GM12891 (cell line): ENCODE data around the gene ACTR6.

Experiments
- PAX5 ChIP-seq: IDR thresholded peaks from 2 replicates; pipeline ENCODE4 v1.6.1; 2011; ENCODE audit warnings: low read length, moderate library complexity, mild to moderate bottlenecking; ENCODE audit not compliant: insufficient read depth, severe bottlenecking
- POLR2A ChIP-seq: IDR thresholded peaks from 2 replicates; pipeline ENCODE4 v1.6.1; 2011; ENCODE audit warnings: low read depth, low read length, control low read depth
- POLR2AphosphoS5 ChIP-seq: IDR thresholded peaks from 2 replicates; pipeline ENCODE4 v1.6.1; 2011; ENCODE audit warnings: low read depth, low read length, control low read depth
- SPI1 ChIP-seq: IDR thresholded peaks from 2 replicates; pipeline ENCODE4 v1.6.1; 2011; ENCODE audit warnings: low read depth, low read length, control low read depth

GRCh38 chr12:100200463-100201181 lies at the start of gene ACTR6:
- peak; percentile 86 for TF ChIP-seq POLR2A
- peak; percentile 79; the same call in 1 of the 2 replicates for TF ChIP-seq POLR2AphosphoS5
- no peak for TF ChIP-seq SPI1
- no peak for TF ChIP-seq PAX5
